H1 (cell line): Measurements from ENCODE around the gene MIPOL1. TPM values are rescaled to one million over a fixed set of nuclear protein-coding genes. Genes with fewer than 3 reads are reported as not detected.
A peak's percentile ranks its signal among the peaks of the same experiment; 100 is the strongest.

ENCODE experiments used
- CEBPB ChIP-seq: IDR thresholded peaks from 2 replicates; pipeline ENCODE4 v1.6.1; 2012; ENCODE audit warnings: low read depth, low read length
- JUN ChIP-seq: IDR thresholded peaks from 2 replicates; pipeline ENCODE4 v1.6.1; 2011; ENCODE audit warnings: low read depth, mild to moderate bottlenecking, improper control_type of control experiment, low read length
- KDM4A ChIP-seq: IDR thresholded peaks from one replicate; pipeline ENCODE4 v1.7.1; 2012; ENCODE audit warnings: low read depth, mild to moderate bottlenecking, moderate library complexity, low read length, inconsistent platforms; ENCODE audit not compliant: severe bottlenecking
- POLR2A ChIP-seq, 2 experiments: IDR thresholded peaks; 1 replicate in 1 of 2; 2 replicates in 1 of 2; pipeline ENCODE4 v1.6.1; 2011; ENCODE audit warnings: low read depth in 2 of 2, low read length in 2 of 2, mild to moderate bottlenecking in 2 of 2; ENCODE audit errors: control extremely low read depth in 1 of 2
- RAD21 ChIP-seq, 2 experiments: IDR thresholded peaks in 1 of 2; conservative IDR thresholded peaks in 1 of 2; 2 replicates each; pipeline ENCODE4 v1.6.1; 2011; ENCODE audit warnings: low read depth in 2 of 2, low read length in 2 of 2, improper control_type of control experiment in 1 of 2, inconsistent platforms in 1 of 2, mild to moderate bottlenecking in 1 of 2, moderate library complexity in 1 of 2
- RBBP5 ChIP-seq: IDR thresholded peaks from 2 replicates; pipeline ENCODE4 v1.7.1; 2012; ENCODE audit warnings: low read depth, mild to moderate bottlenecking, inconsistent platforms, low read length, moderate library complexity, borderline replicate concordance
- TAF1 ChIP-seq: IDR thresholded peaks from 2 replicates; pipeline ENCODE4 v1.6.1; 2011; ENCODE audit warnings: mild to moderate bottlenecking, low read depth, low read length
- TAF7 ChIP-seq: optimal IDR thresholded peaks from 2 replicates; pipeline ENCODE3; 2011; ENCODE audit warnings: low read depth, mild to moderate bottlenecking, inconsistent platforms, low read length, moderate library complexity, borderline replicate concordance
- TCF12 ChIP-seq: IDR thresholded peaks from 2 replicates; pipeline ENCODE4 v1.6.1; 2011; ENCODE audit warnings: low read depth, mild to moderate bottlenecking, low read length
- polyA plus RNA-seq, 7 experiments: library from polyadenylated mRNA; depleted of rRNA in 3 of 7; stranded (reverse) in 5 of 7; unstranded in 2 of 7; fragments of >200 nt in 5 of 7; fragments of 200-250 nt in 2 of 7; gene quantifications; 1 replicate in 5 of 7; 2 replicates in 1 of 7; 4 replicates in 1 of 7; pipeline versions ENCODE4 v1.2.1 to v1.2.3, GENCODE V29; 2011 to 2013; ENCODE audit warnings: missing spikeins in 2 of 7, mixed read lengths in 2 of 7
- total RNA-seq: library from RNA; stranded (reverse); fragmentation: NEBNext Ultra II Directional; extraction: Animal tissue kit (Norgen Biotek cat#: 25700); gene quantifications from 2 replicates; pipeline ENCODE4 v1.2.1, GENCODE V29; 2021
- TF ChIP-seq, protein P1 (sequence below): fragments of 300-600 bp; sonication (generic); IDR thresholded peaks from 2 replicates; pipeline ENCODE4 v1.7.1; 2012; ENCODE audit warnings: low read length, moderate library complexity, mild to moderate bottlenecking, inconsistent platforms; ENCODE audit not compliant: insufficient replicate concordance
- TF ChIP-seq, protein P2 (sequence below): IDR thresholded peaks from 2 replicates; pipeline ENCODE4 v1.6.1; 2012; ENCODE audit warnings: inconsistent platforms

Gene MIPOL1
- total and polyA plus RNA-seq, 2 of the 8 experiments (the other 6 are each of a cell fraction or from before 2014, with no cell fraction given) = 2.8 to 23.9 TPM

DNA sequence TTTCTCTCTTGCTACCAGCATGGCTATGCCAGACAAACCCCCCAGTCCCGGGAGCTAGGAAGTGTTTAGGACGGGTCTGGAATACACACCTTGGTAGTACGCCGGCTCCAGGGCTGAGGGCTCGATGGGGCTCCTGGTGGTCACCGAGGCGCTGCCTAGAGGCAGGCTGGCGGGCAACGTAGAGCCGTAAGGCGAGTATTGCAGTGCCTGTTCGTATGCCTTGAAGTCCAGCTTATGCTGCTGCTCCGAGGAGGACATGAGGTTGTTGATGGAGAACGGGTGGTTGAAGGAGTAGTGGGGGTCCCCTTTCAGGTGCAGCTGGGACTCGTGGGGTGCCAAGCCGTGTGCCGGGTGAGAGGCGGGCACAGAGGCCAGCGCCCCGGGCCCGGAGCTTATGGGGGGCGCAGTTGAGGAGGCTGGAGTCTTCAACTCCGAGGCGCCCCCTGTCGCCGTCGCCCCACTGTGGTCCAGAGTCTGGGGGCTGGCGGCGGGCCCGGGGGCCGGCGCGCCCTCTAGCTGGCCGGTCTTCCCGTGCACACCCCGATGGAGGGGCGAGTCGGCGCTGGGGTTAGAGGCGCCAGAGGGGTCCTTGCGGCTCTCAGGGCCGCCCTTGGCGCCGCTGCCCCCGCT is 393.7 kb downstream of the MIPOL1 start (continued):
- peak; percentile 71 for TF ChIP-seq TAF7
- TF ChIP-seq, protein P1, sequence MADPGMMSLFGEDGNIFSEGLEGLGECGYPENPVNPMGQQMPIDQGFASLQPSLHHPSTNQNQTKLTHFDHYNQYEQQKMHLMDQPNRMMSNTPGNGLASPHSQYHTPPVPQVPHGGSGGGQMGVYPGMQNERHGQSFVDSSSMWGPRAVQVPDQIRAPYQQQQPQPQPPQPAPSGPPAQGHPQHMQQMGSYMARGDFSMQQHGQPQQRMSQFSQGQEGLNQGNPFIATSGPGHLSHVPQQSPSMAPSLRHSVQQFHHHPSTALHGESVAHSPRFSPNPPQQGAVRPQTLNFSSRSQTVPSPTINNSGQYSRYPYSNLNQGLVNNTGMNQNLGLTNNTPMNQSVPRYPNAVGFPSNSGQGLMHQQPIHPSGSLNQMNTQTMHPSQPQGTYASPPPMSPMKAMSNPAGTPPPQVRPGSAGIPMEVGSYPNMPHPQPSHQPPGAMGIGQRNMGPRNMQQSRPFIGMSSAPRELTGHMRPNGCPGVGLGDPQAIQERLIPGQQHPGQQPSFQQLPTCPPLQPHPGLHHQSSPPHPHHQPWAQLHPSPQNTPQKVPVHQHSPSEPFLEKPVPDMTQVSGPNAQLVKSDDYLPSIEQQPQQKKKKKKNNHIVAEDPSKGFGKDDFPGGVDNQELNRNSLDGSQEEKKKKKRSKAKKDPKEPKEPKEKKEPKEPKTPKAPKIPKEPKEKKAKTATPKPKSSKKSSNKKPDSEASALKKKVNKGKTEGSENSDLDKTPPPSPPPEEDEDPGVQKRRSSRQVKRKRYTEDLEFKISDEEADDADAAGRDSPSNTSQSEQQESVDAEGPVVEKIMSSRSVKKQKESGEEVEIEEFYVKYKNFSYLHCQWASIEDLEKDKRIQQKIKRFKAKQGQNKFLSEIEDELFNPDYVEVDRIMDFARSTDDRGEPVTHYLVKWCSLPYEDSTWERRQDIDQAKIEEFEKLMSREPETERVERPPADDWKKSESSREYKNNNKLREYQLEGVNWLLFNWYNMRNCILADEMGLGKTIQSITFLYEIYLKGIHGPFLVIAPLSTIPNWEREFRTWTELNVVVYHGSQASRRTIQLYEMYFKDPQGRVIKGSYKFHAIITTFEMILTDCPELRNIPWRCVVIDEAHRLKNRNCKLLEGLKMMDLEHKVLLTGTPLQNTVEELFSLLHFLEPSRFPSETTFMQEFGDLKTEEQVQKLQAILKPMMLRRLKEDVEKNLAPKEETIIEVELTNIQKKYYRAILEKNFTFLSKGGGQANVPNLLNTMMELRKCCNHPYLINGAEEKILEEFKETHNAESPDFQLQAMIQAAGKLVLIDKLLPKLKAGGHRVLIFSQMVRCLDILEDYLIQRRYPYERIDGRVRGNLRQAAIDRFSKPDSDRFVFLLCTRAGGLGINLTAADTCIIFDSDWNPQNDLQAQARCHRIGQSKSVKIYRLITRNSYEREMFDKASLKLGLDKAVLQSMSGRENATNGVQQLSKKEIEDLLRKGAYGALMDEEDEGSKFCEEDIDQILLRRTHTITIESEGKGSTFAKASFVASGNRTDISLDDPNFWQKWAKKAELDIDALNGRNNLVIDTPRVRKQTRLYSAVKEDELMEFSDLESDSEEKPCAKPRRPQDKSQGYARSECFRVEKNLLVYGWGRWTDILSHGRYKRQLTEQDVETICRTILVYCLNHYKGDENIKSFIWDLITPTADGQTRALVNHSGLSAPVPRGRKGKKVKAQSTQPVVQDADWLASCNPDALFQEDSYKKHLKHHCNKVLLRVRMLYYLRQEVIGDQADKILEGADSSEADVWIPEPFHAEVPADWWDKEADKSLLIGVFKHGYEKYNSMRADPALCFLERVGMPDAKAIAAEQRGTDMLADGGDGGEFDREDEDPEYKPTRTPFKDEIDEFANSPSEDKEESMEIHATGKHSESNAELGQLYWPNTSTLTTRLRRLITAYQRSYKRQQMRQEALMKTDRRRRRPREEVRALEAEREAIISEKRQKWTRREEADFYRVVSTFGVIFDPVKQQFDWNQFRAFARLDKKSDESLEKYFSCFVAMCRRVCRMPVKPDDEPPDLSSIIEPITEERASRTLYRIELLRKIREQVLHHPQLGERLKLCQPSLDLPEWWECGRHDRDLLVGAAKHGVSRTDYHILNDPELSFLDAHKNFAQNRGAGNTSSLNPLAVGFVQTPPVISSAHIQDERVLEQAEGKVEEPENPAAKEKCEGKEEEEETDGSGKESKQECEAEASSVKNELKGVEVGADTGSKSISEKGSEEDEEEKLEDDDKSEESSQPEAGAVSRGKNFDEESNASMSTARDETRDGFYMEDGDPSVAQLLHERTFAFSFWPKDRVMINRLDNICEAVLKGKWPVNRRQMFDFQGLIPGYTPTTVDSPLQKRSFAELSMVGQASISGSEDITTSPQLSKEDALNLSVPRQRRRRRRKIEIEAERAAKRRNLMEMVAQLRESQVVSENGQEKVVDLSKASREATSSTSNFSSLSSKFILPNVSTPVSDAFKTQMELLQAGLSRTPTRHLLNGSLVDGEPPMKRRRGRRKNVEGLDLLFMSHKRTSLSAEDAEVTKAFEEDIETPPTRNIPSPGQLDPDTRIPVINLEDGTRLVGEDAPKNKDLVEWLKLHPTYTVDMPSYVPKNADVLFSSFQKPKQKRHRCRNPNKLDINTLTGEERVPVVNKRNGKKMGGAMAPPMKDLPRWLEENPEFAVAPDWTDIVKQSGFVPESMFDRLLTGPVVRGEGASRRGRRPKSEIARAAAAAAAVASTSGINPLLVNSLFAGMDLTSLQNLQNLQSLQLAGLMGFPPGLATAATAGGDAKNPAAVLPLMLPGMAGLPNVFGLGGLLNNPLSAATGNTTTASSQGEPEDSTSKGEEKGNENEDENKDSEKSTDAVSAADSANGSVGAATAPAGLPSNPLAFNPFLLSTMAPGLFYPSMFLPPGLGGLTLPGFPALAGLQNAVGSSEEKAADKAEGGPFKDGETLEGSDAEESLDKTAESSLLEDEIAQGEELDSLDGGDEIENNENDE = peak; percentile 44
- TF ChIP-seq RAD21 (IDR thresholded peaks at IDR 0.05 in 1 of 2, conservative IDR thresholded peaks at IDR 0.05 in 1 of 2; ENCODE audit: low read depth in 2 of 2, low read length in 2 of 2) = peak; percentile 42 to 60; a peak in 3 of 4 replicates
- TF ChIP-seq, protein P2, sequence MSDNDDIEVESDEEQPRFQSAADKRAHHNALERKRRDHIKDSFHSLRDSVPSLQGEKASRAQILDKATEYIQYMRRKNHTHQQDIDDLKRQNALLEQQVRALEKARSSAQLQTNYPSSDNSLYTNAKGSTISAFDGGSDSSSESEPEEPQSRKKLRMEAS = peak; percentile 7; the same call in 1 of the 2 replicates
- TF ChIP-seq POLR2A (IDR thresholded peaks at IDR 0.05; ENCODE audit: control extremely low read depth in 1 of 2, low read depth in 2 of 2, low read length in 2 of 2) = no peak
- TF ChIP-seq TAF1 = no peak
- TF ChIP-seq TCF12 = no peak
- no peak for TF ChIP-seq KDM4A
- no peak for TF ChIP-seq CEBPB
- TF ChIP-seq JUN = no peak
- 0 out of 2 replicates have a peak, but pooled peaks have one; percentile 22 for TF ChIP-seq RBBP5
